ENCODE data around the gene TENM4. TPM values are rescaled to one million over a fixed set of nuclear protein-coding genes. Genes with fewer than 3 reads are reported as not detected.

The TENM4 gene
- total RNA-seq, 1 donor from 2014 or later, result 3.8 TPM

DNA sequence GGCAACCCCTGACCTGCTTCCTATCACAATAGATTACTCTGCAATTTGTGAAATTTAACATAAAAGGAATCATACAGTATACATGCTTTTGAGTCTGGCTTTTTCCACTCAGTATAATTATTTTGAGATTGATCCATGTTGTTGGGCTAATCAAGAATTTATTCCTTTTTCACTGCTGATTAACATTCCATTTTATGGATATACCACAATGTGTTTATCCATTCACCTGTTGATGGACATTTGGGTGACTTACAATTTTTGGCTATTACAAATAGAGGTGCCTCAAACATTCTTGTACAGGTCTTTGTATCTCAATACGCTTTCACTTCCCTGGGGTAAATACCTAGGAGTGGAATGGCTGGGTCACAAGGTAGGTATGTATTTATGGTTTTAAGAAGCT, 24.9 kb downstream of the TENM4 start:
- Mint-ChIP-seq H3K9me3 (ENCODE audit: low read depth) (peaks cover 9% of the 10 kb centered on the region), H3K4me3 (ENCODE audit: unreplicated experiment) (no peak overlapping the region), H3K27me3 (ENCODE audit: low read depth) (no peaks in the 10 kb centered on the region), H3K27ac (ENCODE audit: unreplicated experiment) (no peak overlapping the region), H3K36me3 (ENCODE audit: low read depth) (peaks cover 1% of the 10 kb centered on the region), H3K4me1 (ENCODE audit: low read depth) (peaks cover 30% of the 10 kb centered on the region)
- no peak for DNase-seq (ENCODE audit: low spot score)
- TF ChIP-seq, protein P1, sequence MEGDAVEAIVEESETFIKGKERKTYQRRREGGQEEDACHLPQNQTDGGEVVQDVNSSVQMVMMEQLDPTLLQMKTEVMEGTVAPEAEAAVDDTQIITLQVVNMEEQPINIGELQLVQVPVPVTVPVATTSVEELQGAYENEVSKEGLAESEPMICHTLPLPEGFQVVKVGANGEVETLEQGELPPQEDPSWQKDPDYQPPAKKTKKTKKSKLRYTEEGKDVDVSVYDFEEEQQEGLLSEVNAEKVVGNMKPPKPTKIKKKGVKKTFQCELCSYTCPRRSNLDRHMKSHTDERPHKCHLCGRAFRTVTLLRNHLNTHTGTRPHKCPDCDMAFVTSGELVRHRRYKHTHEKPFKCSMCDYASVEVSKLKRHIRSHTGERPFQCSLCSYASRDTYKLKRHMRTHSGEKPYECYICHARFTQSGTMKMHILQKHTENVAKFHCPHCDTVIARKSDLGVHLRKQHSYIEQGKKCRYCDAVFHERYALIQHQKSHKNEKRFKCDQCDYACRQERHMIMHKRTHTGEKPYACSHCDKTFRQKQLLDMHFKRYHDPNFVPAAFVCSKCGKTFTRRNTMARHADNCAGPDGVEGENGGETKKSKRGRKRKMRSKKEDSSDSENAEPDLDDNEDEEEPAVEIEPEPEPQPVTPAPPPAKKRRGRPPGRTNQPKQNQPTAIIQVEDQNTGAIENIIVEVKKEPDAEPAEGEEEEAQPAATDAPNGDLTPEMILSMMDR (IDR thresholded peaks at IDR 0.05), result no peak

DNA sequence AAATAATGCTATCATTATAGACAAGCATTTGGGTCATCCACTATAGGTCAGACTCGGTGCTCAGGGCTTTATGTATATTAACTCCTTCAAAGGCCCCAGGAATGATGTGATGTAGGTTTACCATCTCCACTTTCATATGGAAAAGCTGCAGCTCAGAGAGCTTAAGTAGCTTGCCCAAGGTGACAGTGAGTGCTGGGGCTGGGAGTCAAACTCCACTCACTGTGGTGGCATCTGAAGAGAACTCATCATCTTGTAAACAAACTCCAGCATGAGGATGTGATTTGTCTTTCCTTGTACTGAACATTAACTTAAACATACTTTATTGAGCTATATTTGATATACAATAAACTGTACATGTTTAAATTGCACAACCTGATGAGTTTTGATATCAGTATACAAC, 25.4 kb downstream of the TENM4 start:
- no peaks in the 10 kb centered on the region for H3K27me3 Mint-ChIP-seq (ENCODE audit: low read depth)
- peaks cover 9% of the 10 kb centered on the region for H3K9me3 Mint-ChIP-seq (ENCODE audit: low read depth)
- no peak for DNase-seq (ENCODE audit: low spot score)
- H3K4me1 Mint-ChIP-seq (ENCODE audit: low read depth), result peaks cover 30% of the 10 kb centered on the region
- H3K36me3 Mint-ChIP-seq (ENCODE audit: low read depth), result peaks cover 1% of the 10 kb centered on the region
- H3K27ac Mint-ChIP-seq (ENCODE audit: unreplicated experiment), result no peak overlapping the region
- no peak overlapping the region for H3K4me3 Mint-ChIP-seq (ENCODE audit: unreplicated experiment)
- TF ChIP-seq, protein P1 (IDR thresholded peaks at IDR 0.05), result no peak

- Mint-ChIP-seq H3K27ac (ENCODE audit: unreplicated experiment) (peak overlapping the region; percentile 64), H3K9me3 (ENCODE audit: low read depth) (peaks cover 9% of the 10 kb centered on the region), H3K4me1 (ENCODE audit: low read depth) (peaks cover 30% of the 10 kb centered on the region), H3K36me3 (ENCODE audit: low read depth) (peaks cover 1% of the 10 kb centered on the region), H3K27me3 (ENCODE audit: low read depth) (no peaks in the 10 kb centered on the region), H3K4me3 (ENCODE audit: unreplicated experiment) (peak overlapping the region; percentile 31)
- TF ChIP-seq, protein P1 (IDR thresholded peaks at IDR 0.05), result no peak
- no peak for DNase-seq (ENCODE audit: low spot score)
Observed at GRCh38 chr11:79414644-79415317, 26.0 kb downstream of the TENM4 start.

- H3K4me3 Mint-ChIP-seq (ENCODE audit: unreplicated experiment), result no peak overlapping the region
- H3K9me3 Mint-ChIP-seq (ENCODE audit: low read depth), result peaks cover 9% of the 10 kb centered on the region
- H3K27me3 Mint-ChIP-seq (ENCODE audit: low read depth), result no peaks in the 10 kb centered on the region
- peaks cover 1% of the 10 kb centered on the region for H3K36me3 Mint-ChIP-seq (ENCODE audit: low read depth)
- TF ChIP-seq, protein P1 (IDR thresholded peaks at IDR 0.05), result no peak
- peak overlapping the region; percentile 41 for H3K27ac Mint-ChIP-seq (ENCODE audit: unreplicated experiment)
- no peak for DNase-seq (ENCODE audit: low spot score)
- H3K4me1 Mint-ChIP-seq (ENCODE audit: low read depth), result peaks cover 30% of the 10 kb centered on the region
Observed at GRCh38 chr11:79414041-79414440, 26.8 kb downstream of the TENM4 start.

- Mint-ChIP-seq H3K4me1 (ENCODE audit: low read depth) (peaks cover 30% of the 10 kb centered on the region), H3K36me3 (ENCODE audit: low read depth) (peaks cover 1% of the 10 kb centered on the region), H3K4me3 (ENCODE audit: unreplicated experiment) (no peak overlapping the region), H3K27ac (ENCODE audit: unreplicated experiment) (peak overlapping the region; percentile 42), H3K27me3 (ENCODE audit: low read depth) (no peaks in the 10 kb centered on the region), H3K9me3 (ENCODE audit: low read depth) (peaks cover 9% of the 10 kb centered on the region)
- DNase-seq (ENCODE audit: low spot score), result no peak
- TF ChIP-seq, protein P1 (IDR thresholded peaks at IDR 0.05), result peak; percentile 23
Observed at GRCh38 chr11:79413268-79413667, 27.6 kb downstream of the TENM4 start.

Data from chondrocyte (in vitro differentiated cells).